NCI-H1092 (cell line): ENCODE results near the gene ARHGAP20.
A peak's percentile ranks its signal among the peaks of the same experiment; 100 is the strongest.
"Not testable (repeated sequence)": the region's sequence is repeated elsewhere in the genome, so short reads cannot be mapped to it uniquely, and the experiment has no call there.

ENCODE experiments used
- DNase-seq: peaks from one replicate; lab custom pipeline; 2025; lab: John Stamatoyannopoulos, UW

ARHGAP20 gene

GRCh38 chr11:110713449-110713776 lies 1.2 kb upstream of the ARHGAP20 start:
- no peak for DNase-seq

GRCh38 chr11:110712659-110713448 lies 617 bp upstream of the ARHGAP20 start:
- DNase-seq: peak; percentile 65

GRCh38 chr11:110711448-110711775 lies 825 bp downstream of the ARHGAP20 start:
- DNase-seq: no peak

- peak; percentile 35 for DNase-seq
Measured at GRCh38 chr11:110710628-110711381, 1.4 kb downstream of the ARHGAP20 start.

GRCh38 chr11:110704210-110704864 lies 7.9 kb downstream of the ARHGAP20 start:
- no peak for DNase-seq

GRCh38 chr11:110691926-110692325 lies 20.3 kb downstream of the ARHGAP20 start:
- no peak for DNase-seq

- no peak for DNase-seq
Measured at GRCh38 chr11:110689306-110689705, 22.9 kb downstream of the ARHGAP20 start.

GRCh38 chr11:110679323-110679975 lies 32.8 kb downstream of the ARHGAP20 start:
- DNase-seq: no peak

- no peak for DNase-seq
Measured at GRCh38 chr11:110675548-110675947, 36.7 kb downstream of the ARHGAP20 start.

- DNase-seq: no peak
Measured at GRCh38 chr11:110665689-110666465, 46.4 kb downstream of the ARHGAP20 start.

GRCh38 chr11:110655967-110656366 lies 56.3 kb downstream of the ARHGAP20 start:
- no peak for DNase-seq

- no peak for DNase-seq
Measured at GRCh38 chr11:110654456-110654855, 57.8 kb downstream of the ARHGAP20 start.

GRCh38 chr11:110645253-110645652 lies 67.0 kb downstream of the ARHGAP20 start:
- DNase-seq: no peak

GRCh38 chr11:110634370-110634769 lies 77.9 kb downstream of the ARHGAP20 start:
- no peak for DNase-seq

GRCh38 chr11:110631551-110631950 lies 80.7 kb downstream of the ARHGAP20 start:
- DNase-seq: no peak

- no peak for DNase-seq
Measured at GRCh38 chr11:110629594-110629993, 82.6 kb downstream of the ARHGAP20 start.

- no peak for DNase-seq
Measured at GRCh38 chr11:110621826-110622225, 90.4 kb downstream of the ARHGAP20 start.

GRCh38 chr11:110619366-110619765 lies 92.9 kb downstream of the ARHGAP20 start:
- DNase-seq: not testable (repeated sequence)

GRCh38 chr11:110614031-110614430 lies 98.2 kb downstream of the ARHGAP20 start:
- DNase-seq: no peak

- no peak for DNase-seq
Measured at GRCh38 chr11:110613197-110613918, 98.9 kb downstream of the ARHGAP20 start.

- no peak for DNase-seq
Measured at GRCh38 chr11:110606415-110606814, 105.8 kb downstream of the ARHGAP20 start.
